ENCODE data around the gene CNPY1.

CNPY1 gene

DNA sequence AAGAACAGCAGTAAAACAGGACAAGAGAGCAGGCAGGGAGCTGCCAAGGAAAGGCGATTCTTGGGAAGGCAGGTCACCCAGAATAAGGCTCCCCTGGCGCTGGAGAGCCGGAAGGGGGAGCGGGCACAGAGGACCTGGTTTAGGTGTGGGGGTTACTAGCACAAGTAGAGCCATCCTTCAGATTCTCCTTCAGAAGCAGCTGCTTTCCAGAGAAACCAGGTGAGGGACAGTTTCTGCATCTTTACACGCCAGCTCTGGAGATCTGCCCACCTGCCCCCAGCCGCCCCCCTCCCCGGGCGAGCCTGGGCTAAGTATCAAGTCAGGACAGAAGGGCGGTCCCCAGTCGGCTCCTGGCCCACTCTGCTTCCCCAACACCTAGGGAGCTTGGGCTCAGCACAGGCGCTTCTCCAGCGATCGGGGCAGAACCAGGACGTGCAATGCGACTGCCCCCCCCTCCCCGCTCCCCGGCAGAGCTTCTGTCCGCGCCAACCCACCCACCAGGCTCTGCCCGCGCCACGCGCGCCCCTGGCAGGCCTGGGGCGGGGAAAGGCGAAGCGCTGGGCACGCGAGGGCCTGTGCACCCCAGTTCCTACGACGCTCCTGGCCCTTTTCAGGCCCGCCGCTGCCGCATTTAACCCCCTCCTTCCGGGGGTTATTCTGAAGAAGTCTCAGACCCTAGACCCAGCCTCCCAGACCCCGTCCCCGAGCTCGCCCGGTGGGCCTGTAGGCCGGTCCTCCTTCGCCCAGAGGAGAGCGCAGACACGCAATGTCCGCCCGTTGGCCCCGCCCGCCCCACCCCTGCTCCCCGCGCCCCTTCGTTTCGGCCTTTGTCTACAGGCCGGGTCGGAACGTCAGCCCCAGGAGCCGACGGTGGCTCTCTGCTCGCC lies 92.8 kb downstream of the CNPY1 start:
- DNase-seq (ENCODE audit: extremely low read depth, low read depth) = no peak
- TF ChIP-seq, protein P1, sequence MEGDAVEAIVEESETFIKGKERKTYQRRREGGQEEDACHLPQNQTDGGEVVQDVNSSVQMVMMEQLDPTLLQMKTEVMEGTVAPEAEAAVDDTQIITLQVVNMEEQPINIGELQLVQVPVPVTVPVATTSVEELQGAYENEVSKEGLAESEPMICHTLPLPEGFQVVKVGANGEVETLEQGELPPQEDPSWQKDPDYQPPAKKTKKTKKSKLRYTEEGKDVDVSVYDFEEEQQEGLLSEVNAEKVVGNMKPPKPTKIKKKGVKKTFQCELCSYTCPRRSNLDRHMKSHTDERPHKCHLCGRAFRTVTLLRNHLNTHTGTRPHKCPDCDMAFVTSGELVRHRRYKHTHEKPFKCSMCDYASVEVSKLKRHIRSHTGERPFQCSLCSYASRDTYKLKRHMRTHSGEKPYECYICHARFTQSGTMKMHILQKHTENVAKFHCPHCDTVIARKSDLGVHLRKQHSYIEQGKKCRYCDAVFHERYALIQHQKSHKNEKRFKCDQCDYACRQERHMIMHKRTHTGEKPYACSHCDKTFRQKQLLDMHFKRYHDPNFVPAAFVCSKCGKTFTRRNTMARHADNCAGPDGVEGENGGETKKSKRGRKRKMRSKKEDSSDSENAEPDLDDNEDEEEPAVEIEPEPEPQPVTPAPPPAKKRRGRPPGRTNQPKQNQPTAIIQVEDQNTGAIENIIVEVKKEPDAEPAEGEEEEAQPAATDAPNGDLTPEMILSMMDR (IDR thresholded peaks at IDR 0.05; ENCODE audit: low read depth, low read length) = no peak

DNA sequence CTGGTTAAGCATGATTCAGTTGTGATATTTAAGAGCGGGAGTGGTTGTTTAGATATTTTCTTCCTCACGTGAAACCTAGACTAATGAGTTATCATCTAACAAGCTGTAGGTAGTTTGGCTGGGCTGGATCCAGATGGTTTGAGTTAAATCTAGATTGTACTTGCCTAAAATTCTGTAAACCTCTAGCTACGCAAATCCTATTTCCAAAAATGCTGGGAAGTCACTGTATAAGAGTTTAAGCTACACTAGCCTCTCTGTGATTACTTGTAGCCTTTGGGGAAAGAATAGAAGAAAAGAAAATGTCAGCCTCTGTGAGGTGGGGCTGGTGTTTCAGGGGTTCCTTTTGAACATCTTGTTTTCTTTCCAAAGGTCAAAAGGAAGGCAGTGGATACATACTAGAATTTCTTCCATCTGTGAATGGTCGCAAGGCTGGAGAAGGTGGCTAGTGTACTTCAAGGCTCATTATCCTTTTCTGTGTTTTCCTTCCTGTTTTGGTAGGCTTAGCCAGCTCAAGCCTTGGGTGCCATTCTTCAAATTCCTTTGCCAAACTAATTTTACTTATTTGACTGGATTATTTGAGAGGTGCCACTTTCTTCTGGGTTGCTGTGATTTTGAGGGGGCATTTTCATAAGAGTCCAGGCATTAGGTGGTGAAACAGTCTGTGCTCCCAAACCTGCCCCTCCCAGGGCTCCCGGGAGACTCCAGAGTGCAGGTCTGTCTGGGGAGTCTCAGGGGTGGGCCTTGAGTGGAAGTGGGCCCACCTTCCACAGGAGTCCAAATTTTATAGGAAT lies 93.7 kb downstream of the CNPY1 start:
- TF ChIP-seq, protein P1 (IDR thresholded peaks at IDR 0.05; ENCODE audit: low read depth, low read length) = no peak
- DNase-seq (ENCODE audit: extremely low read depth, low read depth) = no peak

DNA sequence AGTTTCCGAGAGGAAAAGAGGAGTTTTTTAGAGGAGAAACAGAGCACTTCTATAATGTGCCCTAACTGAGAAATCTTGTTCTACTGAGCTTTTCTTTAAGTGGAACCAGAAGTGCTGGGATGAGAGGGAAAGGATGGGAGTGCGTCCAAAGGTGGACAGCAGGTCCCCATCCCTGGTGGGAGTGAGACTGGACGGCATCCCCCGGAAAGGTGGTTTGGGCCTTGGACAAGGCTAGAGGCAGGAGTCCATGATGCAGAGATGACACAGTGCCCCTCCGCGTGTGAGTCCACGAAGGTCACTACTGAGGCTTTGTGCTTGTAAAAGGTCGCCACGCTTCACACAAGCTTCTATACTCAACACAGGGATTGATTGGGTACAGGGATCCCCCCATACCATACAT lies 94.5 kb downstream of the CNPY1 start:
- DNase-seq (ENCODE audit: extremely low read depth, low read depth) = no peak
- TF ChIP-seq, protein P1 (IDR thresholded peaks at IDR 0.05; ENCODE audit: low read depth, low read length) = no peak

All from AG09319 (cell line).